ENCODE results near the gene VPS26A.

The VPS26A gene

DNA sequence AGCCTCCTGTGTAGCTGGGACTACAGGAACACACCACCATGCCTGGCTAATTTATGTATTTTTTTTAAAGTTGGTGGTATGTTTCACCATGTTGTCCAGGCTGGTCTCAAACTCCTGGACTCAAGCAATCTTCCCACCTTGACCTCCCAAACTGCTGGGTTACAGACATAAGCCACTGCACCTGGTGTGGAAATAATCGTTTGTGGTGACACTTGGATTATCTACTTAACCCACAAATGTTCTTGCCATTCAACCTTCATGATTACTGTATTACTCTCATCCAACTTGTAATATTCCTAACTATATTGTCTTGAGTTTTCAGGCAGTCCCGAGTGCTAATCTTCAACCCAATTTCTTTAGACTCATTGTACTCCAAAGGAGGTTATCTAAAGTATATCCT is 45.7 kb upstream of the VPS26A start:
- Histone ChIP-seq H3K4me1 (ENCODE audit: insufficient read depth, low read length, severe bottlenecking) (peaks cover 10% of the 10 kb centered on the region), H3K9ac (ENCODE audit: low read length) (no peak overlapping the region), H3K27ac (ENCODE audit: low read depth, low read length, poor library complexity, severe bottlenecking) (no peak overlapping the region), H3K79me2 (ENCODE audit: insufficient read depth, low read length) (no peaks in the 10 kb centered on the region), H3K4me3 (ENCODE audit: low read depth, low read length, poor library complexity, severe bottlenecking) (no peak overlapping the region), H3K4me2 (ENCODE audit: low read length) (no peak overlapping the region), H3K36me3 (ENCODE audit: insufficient read depth, low read length) (no peaks in the 10 kb centered on the region), H3K27me3 (ENCODE audit: insufficient read depth, low read length) (no peaks in the 10 kb centered on the region), H3K9me3 (ENCODE audit: low read length) (no peaks in the 10 kb centered on the region), H4K20me1 (ENCODE audit: insufficient read depth, low read length) (no peaks in the 10 kb centered on the region), H3K9me2 (ENCODE audit: low read depth, low read length) (no peaks in the 10 kb centered on the region), H3F3A (ENCODE audit: insufficient read depth, low read length) (no peaks in the 10 kb centered on the region), H2AFZ (ENCODE audit: low read length) (no peak overlapping the region)
- TF ChIP-seq, protein P1, sequence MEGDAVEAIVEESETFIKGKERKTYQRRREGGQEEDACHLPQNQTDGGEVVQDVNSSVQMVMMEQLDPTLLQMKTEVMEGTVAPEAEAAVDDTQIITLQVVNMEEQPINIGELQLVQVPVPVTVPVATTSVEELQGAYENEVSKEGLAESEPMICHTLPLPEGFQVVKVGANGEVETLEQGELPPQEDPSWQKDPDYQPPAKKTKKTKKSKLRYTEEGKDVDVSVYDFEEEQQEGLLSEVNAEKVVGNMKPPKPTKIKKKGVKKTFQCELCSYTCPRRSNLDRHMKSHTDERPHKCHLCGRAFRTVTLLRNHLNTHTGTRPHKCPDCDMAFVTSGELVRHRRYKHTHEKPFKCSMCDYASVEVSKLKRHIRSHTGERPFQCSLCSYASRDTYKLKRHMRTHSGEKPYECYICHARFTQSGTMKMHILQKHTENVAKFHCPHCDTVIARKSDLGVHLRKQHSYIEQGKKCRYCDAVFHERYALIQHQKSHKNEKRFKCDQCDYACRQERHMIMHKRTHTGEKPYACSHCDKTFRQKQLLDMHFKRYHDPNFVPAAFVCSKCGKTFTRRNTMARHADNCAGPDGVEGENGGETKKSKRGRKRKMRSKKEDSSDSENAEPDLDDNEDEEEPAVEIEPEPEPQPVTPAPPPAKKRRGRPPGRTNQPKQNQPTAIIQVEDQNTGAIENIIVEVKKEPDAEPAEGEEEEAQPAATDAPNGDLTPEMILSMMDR (IDR thresholded peaks at IDR 0.05; ENCODE audit: low read length), result no peak
- TF ChIP-seq EZH2 (IDR thresholded peaks at IDR 0.05; ENCODE audit: borderline replicate concordance, low read length), result no peak

DNA sequence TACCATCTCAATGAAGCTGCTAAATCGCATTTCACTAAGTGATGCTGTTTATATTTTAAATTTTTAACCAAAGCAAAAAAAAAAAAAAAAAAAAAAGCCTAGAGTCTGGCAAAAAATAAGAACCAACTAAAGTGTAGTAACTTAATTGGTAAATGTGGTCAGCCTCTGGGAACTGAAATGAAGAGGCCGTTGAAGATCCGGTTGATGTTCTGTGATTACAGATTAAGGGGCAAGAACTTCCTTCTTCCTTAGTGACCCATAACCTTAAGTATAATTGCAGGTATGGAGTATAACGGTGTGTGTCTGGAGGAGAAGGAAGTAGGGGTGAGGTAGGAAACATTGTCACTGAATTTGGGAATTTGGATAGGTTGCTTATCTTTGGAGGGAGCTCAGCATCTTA is 43.8 kb upstream of the VPS26A start:
- H3K4me1 ChIP-seq (ENCODE audit: insufficient read depth, low read length, severe bottlenecking), result peaks cover 4% of the 10 kb centered on the region
- no peaks in the 10 kb centered on the region for H3K27me3 ChIP-seq (ENCODE audit: insufficient read depth, low read length)
- no peaks in the 10 kb centered on the region for H3K79me2 ChIP-seq (ENCODE audit: insufficient read depth, low read length)
- TF ChIP-seq, protein P1 (IDR thresholded peaks at IDR 0.05; ENCODE audit: low read length), result no peak
- TF ChIP-seq EZH2 (IDR thresholded peaks at IDR 0.05; ENCODE audit: borderline replicate concordance, low read length), result no peak
- no peak overlapping the region for H3K4me3 ChIP-seq (ENCODE audit: low read depth, low read length, poor library complexity, severe bottlenecking)
- no peak overlapping the region for H3K27ac ChIP-seq (ENCODE audit: low read depth, low read length, poor library complexity, severe bottlenecking)
- H3K9me2 ChIP-seq (ENCODE audit: low read depth, low read length), result no peaks in the 10 kb centered on the region
- H3K36me3 ChIP-seq (ENCODE audit: insufficient read depth, low read length), result no peaks in the 10 kb centered on the region
- H3K4me2 ChIP-seq (ENCODE audit: low read length), result no peak overlapping the region
- no peak overlapping the region for H3K9ac ChIP-seq (ENCODE audit: low read length)
- H4K20me1 ChIP-seq (ENCODE audit: insufficient read depth, low read length), result no peaks in the 10 kb centered on the region
- 0 out of 2 replicates have a peak, but pooled peaks cover 5% of the 10 kb centered on the region for H3F3A ChIP-seq (ENCODE audit: insufficient read depth, low read length)
- H3K9me3 ChIP-seq (ENCODE audit: low read length), result no peaks in the 10 kb centered on the region
- no peak overlapping the region for H2AFZ ChIP-seq (ENCODE audit: low read length)

DNA sequence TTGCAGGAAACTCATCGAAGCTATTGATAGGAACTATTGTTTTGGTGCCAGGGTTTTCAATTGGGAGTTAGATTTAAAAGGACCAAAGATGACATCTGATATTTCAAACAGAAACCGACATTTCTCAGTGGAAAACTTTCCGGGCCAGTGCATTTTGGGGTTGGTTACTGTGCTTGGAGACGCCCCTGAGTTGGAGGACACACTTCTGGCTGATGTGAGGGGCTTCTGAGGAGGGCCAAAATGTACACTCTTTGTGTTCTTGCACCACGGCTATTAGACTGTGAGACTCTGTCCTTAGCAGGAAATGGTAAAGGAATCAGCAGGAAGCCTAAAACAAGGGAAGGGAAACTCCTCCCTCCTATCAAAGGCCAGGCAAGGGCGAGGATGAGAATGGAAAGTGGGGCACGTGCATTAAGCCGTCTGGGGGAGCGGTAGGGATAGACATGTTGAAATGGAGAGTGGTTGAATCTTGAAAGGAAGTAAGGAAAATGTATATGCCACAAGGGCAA is 37.9 kb upstream of the VPS26A start:
- peaks cover 10% of the 10 kb centered on the region; the same call in 1 of the 2 replicates for H3K79me2 ChIP-seq (ENCODE audit: insufficient read depth, low read length)
- no peaks in the 10 kb centered on the region for H3K9me2 ChIP-seq (ENCODE audit: low read depth, low read length)
- H3K27me3 ChIP-seq (ENCODE audit: insufficient read depth, low read length), result no peaks in the 10 kb centered on the region
- H3K27ac ChIP-seq (ENCODE audit: low read depth, low read length, poor library complexity, severe bottlenecking), result peak overlapping the region; percentile 38
- H3F3A ChIP-seq (ENCODE audit: insufficient read depth, low read length), result peaks cover 12% of the 10 kb centered on the region
- H3K36me3 ChIP-seq (ENCODE audit: insufficient read depth, low read length), result no peaks in the 10 kb centered on the region
- H2AFZ ChIP-seq (ENCODE audit: low read length), result peak overlapping the region; percentile 40; the same call in 1 of the 2 replicates
- no peak overlapping the region; the same call in 1 of the 2 replicates for H3K9ac ChIP-seq (ENCODE audit: low read length)
- H3K4me3 ChIP-seq (ENCODE audit: low read depth, low read length, poor library complexity, severe bottlenecking), result no peak overlapping the region
- TF ChIP-seq, protein P1 (IDR thresholded peaks at IDR 0.05; ENCODE audit: low read length), result no peak
- no peak for TF ChIP-seq EZH2 (IDR thresholded peaks at IDR 0.05; ENCODE audit: borderline replicate concordance, low read length)
- H3K4me2 ChIP-seq (ENCODE audit: low read length), result peak overlapping the region; percentile 19
- H3K4me1 ChIP-seq (ENCODE audit: insufficient read depth, low read length, severe bottlenecking), result peaks cover 54% of the 10 kb centered on the region
- H4K20me1 ChIP-seq (ENCODE audit: insufficient read depth, low read length), result no peaks in the 10 kb centered on the region
- no peaks in the 10 kb centered on the region for H3K9me3 ChIP-seq (ENCODE audit: low read length)

Data from OCI-LY1 (cell line).